ENCODE results near the gene PGS1.
A peak's percentile ranks its signal among the peaks of the same experiment; 100 is the strongest.

The PGS1 gene

GRCh38 chr17:78357672-78358537 is 20.5 kb upstream of the PGS1 start:
- H3K4me3 ChIP-seq (ENCODE audit: low read depth, low read length) = peak overlapping the region; percentile 87
- CTCF ChIA-PET = interaction anchor here (5.8 kb wide), 1 partner anchor 68 kb away, joined by 52 read pairs; no protein-coding TSS in a partner anchor
- POLR2A ChIA-PET = interaction anchor here (0.6 to 3.6 kb wide), 10 partner anchors 16 to 102 kb away, joined by 3 to 33 read pairs (median 3); no protein-coding TSS in a partner anchor
- no peak for TF ChIP-seq CTCF (IDR thresholded peaks at IDR 0.05; ENCODE audit: insufficient read depth, low read length, missing control alignments)
- no peak for DNase-seq (ENCODE audit: low read depth, low spot score)

GRCh38 chr17:78358538-78359320 is 19.7 kb upstream of the PGS1 start:
- POLR2A ChIA-PET = interaction anchor here (0.6 to 3.6 kb wide), 12 partner anchors 15 to 81 kb away, joined by 3 to 33 read pairs (median 3); no protein-coding TSS in a partner anchor
- TF ChIP-seq CTCF (IDR thresholded peaks at IDR 0.05; ENCODE audit: insufficient read depth, low read length, missing control alignments) = no peak
- DNase-seq (ENCODE audit: low read depth, low spot score) = no peak
- CTCF ChIA-PET = interaction anchor here (0.5 to 5.8 kb wide), 3 partner anchors 16 to 69 kb away, joined by 3 to 52 read pairs (median 22); no protein-coding TSS in a partner anchor
- H3K4me3 ChIP-seq (ENCODE audit: low read depth, low read length) = peak overlapping the region; percentile 87

- TF ChIP-seq CTCF (IDR thresholded peaks at IDR 0.05; ENCODE audit: insufficient read depth, low read length, missing control alignments) = no peak
- no peak for DNase-seq (ENCODE audit: low read depth, low spot score)
- ChIA-PET POLR2A (interaction anchor here (0.5 to 3.6 kb wide), 27 partner anchors 8 to 109 kb away, joined by 3 to 33 read pairs (median 4); partner anchors contain the start of gene PGS1), CTCF (interaction anchor here (0.5 to 5.8 kb wide), 8 partner anchors 15 to 109 kb away, joined by 3 to 52 read pairs (median 8); no protein-coding TSS in a partner anchor)
- peak overlapping the region; percentile 87 for H3K4me3 ChIP-seq (ENCODE audit: low read depth, low read length)
Observed at GRCh38 chr17:78359321-78359996, 19.0 kb upstream of the PGS1 start.

GRCh38 chr17:78359997-78360370 is 18.5 kb upstream of the PGS1 start, which contains the start of gene SOCS3:
TSS of gene SOCS3 (minus strand) at chr17:78360077. CDS start at chr17:78359095, 982 bp downstream.
- no peak for DNase-seq (ENCODE audit: low read depth, low spot score)
- CTCF ChIA-PET = interaction anchor here (0.7 to 6.8 kb wide), 18 partner anchors 10 to 110 kb away, joined by 3 to 120 read pairs (median 7); partner anchors contain the start of gene PGS1
- no peak for TF ChIP-seq CTCF (IDR thresholded peaks at IDR 0.05; ENCODE audit: insufficient read depth, low read length, missing control alignments)
- peak within 1 kb of the TSS; percentile 87 for H3K4me3 ChIP-seq (ENCODE audit: low read depth, low read length)
- POLR2A ChIA-PET = interaction anchor here (0.5 to 3.6 kb wide), 25 partner anchors 9 to 110 kb away, joined by 3 to 33 read pairs (median 4); partner anchors contain the start of gene PGS1

GRCh38 chr17:78360371-78361224 is 17.9 kb upstream of the PGS1 start:
- DNase-seq (ENCODE audit: low read depth, low spot score) = no peak
- H3K4me3 ChIP-seq (ENCODE audit: low read depth, low read length) = peak overlapping the region; percentile 87
- TF ChIP-seq CTCF (IDR thresholded peaks at IDR 0.05; ENCODE audit: insufficient read depth, low read length, missing control alignments) = peak; percentile 99
- CTCF ChIA-PET = interaction anchor here (0.6 to 6.8 kb wide), 33 partner anchors 9 to 355 kb away, joined by 3 to 120 read pairs (median 6); partner anchors contain the start of genes AFMID, PGS1 and TK1
- POLR2A ChIA-PET = interaction anchor here (0.5 to 3.6 kb wide), 27 partner anchors 9 to 111 kb away, joined by 3 to 33 read pairs (median 4); partner anchors contain the start of gene PGS1
